ENCODE data around the gene SET.
"Not testable (repeated sequence)": the region's sequence is repeated elsewhere in the genome, so short reads cannot be mapped to it uniquely, and the experiment has no call there.

Gene SET, protein sequence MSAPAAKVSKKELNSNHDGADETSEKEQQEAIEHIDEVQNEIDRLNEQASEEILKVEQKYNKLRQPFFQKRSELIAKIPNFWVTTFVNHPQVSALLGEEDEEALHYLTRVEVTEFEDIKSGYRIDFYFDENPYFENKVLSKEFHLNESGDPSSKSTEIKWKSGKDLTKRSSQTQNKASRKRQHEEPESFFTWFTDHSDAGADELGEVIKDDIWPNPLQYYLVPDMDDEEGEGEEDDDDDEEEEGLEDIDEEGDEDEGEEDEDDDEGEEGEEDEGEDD

DNA sequence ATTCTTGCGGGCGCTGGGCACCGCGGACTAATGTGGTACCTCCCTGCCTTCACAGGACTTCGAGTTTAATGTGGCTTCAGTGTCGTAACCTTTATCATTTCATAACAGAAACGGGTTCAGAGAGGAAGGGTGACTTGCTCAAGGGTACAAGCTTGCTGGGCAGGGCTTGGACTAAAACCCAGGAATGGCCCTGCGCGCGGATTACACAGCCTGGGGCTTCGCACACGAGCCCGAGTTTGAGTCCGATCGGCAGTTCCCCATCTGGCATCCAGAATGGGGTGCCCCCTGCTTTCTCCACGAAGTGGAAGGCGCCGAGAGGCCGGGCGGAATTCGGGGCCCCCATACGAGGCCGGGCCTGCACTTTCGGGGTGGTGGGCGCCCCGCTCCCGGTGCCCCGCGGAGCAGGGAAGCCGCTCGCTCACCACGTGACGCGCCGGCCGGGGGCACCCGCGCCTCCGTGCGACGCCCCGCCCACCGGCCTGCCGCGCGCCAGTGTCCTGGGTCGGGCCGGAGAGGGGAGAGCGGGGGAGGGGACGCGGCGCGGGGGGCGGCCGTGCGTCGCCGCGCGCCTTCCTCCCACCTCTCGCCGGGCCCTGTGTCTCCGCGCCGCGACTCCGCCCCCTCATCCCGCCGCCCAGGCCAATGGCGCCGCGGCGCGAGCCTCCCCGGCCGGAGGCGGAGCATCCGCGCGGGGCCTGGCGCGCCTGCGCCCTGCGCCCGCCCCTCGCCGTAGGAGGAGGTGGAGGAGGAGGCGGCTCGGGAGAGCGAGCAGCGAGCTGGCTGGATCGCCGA lies at the start of gene SET:
TSS of gene SET (plus strand) at position 722 of the 792 bp plus-strand sequence. CDS start 361 bp downstream, outside the sequence.
- DNase-seq, result peak; percentile 93 to 95

DNA sequence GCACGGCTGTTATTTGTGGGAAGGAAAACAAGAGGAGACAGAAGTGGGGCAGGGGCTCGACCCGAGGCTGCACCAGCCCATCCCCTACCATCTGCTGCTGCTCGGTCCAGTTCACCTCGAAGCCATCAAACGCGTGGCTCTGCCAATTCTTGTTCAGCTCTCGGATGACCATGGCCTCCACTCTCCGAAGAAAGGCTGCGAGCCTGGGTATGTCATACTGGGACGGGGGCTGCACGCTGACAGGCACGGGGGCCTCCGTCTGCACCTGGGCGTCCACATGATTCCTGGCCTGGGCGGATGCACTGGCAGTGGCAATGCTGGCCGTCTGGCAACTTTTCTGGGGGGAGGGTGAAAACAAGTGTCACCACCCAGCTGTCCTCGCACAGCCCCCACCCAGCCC lies 48.4 kb upstream of the SET start:
- no peak for DNase-seq

DNA sequence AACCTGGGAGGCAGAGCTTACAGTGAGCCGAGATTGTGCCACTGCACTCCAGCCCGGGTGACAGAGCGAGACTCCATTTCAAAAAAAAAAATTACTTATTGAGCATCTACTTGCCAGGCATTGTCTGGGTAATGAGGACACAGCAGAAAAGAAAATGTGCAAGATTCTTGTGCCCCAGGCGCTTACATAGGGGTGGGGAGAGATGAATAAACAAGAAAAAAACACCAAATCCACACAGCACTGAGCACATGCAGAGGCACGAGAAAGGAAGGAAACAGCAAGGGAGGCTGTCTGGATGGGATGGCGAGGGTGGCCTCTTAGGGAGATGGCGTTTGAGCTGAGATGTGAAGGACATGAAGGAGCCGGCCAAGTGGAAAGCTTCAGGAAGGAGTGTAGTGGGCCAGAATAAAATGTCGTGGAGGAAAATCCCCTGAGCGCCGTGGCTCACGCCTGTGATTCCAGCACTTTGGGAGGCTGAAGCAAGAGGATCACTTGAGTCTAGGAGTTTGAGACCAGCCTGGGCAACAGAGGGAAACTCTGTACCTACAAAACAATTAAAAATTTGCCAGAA lies 46.3 kb upstream of the SET start:
- DNase-seq, result no peak

DNA sequence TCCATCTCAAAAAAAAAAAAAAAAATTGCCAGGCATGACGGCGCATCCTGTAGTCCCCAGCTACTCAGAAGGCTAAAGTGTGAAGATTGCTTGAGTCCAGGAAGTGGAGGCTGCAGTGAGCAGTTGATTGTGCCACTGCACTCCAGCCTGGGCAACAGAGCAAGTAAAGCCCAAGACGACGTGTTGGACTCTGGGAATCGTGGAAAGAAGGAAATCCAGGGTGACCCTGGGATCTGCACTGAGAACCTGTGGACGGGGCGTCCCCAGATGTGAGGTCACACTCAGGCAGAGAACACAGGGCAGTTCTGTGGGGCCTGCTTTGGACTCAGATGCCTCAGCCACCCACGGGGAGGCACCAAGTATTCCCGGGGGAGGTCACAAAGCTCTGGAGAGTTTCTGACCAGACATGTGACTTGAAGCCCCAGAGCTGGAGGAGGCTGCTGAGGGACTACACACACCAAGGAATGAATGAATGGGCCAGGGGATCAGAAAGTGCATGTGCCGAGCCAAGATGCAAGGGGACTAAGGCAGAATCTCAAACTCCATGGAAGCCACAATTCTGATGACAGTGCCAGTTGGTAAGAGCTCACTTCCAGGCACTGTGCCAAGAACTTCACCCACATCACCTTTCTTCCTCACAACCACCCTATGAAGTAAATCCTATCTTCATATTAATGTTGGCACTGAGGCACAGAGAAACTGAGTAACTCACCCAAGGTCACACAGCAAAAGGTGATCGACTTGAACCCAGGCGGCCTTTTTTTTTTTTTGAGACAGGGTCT lies 45.3 kb upstream of the SET start:
- no peak for DNase-seq

DNA sequence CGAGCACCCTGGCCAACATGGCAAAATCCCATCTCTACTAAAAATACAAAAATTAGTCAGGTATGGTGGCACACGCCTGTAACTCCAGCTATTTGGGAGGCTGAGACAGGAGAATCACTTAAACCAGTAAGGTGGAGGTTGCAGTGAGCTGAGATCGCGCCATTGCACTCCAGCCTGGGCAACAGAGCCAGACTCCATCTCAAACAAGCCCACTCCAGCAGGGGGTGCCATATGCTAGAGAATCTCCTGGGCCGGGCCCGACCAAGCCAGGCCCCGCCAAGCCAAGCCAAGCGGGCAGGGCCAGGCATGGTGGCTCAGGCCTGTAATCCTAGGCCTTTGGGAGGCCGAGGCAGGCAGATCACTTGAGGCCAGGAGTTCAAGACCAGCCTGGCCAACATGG lies 40.8 kb upstream of the SET start:
- DNase-seq, result peak; percentile 63 to 78

DNA sequence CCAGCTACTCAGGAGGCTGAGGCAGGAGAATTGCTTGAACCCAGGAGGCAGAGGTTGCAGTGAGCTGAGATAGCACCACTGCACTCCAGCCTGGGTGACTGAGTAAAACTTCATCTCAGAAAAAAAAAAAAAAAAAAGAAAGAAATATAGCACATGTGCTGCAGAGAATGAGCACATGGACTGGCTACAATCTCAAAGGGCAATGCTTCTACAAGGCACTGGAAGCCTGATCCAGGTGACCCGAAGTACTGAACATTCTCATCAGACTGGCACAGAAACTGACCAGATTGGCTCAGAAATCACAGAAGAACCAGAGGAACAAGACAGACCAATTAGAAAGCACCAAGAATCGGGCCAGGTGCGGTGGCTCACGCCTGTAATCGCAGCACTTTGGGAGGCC lies 37.2 kb upstream of the SET start:
- no peak for DNase-seq

DNA sequence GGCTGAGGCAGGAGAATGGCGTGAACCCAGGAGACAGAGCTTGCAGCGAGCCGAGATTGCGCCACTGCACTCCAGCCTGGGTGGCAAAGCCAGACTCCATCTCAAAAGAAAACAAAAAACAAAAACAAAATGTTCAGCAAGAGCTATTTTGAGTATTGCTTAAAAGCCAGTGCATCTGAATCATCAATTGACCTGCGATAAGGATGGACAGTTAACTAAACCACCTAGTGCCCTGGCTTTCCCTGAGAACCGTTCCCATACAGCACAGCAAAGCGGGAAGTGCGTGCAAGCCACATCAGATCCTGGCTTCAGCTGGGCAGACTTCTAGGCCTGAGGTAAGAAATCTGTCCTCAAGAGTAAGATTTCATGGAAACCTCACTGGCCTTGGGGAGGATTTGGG lies 35.1 kb upstream of the SET start:
- no peak for DNase-seq

DNA sequence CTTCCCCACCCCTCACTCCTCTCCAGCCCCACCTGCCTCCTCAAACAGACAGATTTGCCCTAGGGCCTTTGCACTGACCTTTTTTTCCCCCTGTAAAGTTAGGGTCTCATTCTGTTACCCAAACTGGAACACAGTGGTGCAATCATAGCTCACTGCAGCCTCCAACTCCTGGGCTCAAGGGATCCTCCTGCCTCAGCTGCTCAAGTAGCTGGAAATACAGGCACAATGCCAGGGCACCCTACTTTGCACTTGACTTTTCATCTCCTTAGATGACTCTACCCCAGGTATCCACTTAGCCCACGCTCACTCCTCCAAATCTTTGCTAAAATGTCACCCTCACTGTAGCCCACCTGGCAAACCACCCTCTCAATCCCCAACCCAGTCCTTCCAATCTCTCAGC lies 34.5 kb upstream of the SET start:
- DNase-seq, result no peak

DNA sequence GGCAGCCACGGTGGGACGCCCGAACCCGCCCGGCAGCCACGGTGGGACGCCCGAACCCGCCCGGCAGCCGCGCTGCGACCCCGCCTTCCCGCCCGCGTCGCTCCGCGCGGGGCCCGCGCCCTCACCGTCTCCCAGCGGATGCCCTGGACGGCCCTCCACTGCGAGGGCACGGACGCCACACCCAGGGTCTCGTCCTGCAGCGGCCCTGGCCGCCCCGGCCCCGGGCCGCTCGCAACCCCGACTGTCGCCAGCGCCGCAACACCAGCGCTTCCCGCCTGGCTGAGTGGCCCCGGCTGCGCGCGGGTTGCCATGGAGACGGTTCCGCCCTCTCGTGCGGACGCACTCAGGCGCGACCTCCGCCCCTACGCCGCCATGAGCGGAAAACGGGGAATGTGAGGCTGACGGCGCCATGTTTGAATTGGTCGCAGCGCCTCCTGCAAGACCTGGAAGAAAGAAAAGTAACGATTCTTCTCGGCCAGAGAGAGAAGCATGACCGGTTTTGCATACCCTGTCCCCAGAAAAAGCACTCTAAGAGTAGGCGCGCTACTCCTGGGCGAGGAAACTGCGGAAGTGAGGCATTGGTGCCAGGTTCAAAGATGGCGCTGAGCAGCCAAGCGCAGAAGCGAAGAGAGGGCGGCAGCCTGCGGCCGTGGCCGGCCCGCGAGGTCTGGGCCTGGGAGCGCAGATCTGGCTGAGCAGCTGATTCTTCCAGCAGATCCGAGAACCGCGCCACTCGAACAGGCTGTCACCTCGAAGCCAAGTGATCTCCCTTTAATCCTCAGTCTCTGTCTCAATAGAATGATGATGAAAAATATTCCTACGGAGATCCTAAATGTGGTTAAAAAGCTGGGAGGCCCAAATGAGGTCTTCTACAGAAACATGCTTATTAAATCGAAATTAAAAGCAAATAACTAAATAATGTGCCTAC lies 32.3 kb upstream of the SET start, which contains the start of gene DYNC2I2:
TSS of gene DYNC2I2 (minus strand) at position 432 of the 928 bp plus-strand sequence. CDS start at position 311, 121 bp downstream.
- DNase-seq, result peak; percentile 93 to 96

DNA sequence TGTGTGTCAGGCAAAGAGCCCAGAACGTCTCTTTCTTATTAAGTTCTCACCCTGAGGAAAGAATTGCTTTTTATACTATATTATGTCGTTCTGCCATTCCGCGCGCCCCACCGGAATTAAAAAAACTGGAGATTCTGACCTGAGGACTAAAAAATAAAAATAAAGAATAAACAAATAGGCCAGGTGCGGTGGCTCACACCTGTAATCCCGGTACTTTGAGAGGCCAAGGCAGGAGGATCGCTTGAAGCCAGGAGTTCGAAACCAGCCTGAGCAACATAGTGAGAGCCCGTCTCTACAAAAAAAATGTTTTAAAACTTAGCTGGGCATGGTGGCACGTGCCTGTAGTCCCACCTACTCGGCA lies 31.7 kb upstream of the SET start:
- DNase-seq, result no peak

DNA sequence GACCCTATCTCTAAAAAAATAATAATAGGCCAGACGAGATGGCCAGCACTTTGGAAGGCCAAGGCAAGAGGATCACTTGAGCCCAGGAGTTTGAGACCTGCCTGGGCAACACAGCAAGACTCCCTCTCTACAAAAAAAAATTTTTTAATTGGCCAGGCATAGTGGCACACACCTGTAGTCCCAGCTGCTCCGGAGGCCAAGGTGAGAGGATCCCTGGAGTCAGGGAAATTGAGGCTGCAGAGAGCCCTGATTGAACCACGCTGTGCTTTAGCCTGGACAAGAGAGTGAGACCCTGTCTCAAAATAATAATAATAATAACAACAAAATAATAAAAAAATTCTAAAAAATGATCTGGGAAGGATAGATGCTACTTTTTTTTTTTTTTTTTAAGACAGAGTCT lies 31.2 kb upstream of the SET start:
- DNase-seq, result no peak

DNA sequence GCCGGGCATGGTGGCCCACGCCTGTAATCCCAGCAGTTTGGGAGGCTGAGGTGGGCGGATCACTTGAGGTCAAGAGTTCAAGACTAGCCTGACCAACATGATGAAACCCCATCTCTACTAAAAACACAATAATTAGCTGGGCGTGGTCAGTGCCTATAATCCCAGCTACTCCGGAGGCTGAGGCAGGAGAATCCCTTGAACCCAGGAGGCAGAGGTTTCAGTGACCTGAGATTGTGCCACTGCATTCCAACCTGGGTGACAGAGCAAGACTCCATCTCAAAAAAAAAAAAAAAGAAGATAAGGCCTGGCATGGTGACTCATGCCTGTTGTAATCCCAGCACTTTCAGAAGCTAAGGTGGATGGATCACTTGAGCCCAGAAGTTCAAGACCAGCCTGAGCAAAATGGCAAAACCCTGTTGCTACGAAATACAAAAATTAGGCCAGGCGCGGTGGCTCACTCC lies 22.5 kb upstream of the SET start:
- not testable (repeated sequence) for DNase-seq

DNA sequence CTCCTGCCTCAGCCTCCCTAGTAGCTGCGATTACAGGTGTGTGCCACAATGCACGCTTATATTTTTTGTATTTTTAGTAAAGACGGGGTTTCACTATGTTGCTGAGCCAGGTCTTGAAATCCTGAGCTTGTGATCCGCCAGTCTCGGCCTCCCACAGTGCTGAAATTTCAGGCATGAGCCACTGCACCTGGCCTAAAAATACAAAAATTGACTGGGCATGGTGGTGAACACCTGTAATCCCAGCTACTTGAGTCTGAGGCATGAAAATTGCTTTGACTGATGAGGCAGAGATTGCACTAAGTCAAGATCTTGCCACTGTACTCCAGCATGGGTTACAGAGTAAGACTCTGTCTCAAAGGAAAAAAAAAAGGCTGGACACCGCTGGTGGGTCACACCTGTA lies 19.2 kb upstream of the SET start:
- no peak for DNase-seq

DNA sequence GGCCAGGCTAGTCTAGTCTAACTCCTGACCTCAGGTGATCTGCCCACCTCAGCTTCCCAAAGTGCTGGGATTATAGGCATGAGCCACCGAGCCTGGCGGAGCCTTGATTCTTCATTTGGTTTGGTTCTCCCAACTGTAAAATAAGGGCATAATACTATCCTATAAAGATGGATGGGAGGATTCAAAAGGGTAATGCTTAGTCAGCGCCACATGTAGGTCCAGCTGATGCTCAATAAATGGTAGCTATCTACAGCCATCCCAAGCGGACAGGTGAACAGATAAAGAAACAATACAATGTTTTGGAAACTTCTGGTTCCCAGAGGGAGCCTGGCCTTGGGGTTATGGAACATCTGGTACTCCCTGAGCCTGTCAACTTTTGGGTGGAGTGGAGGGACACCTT lies 13.6 kb upstream of the SET start:
- DNase-seq, result no peak

DNA sequence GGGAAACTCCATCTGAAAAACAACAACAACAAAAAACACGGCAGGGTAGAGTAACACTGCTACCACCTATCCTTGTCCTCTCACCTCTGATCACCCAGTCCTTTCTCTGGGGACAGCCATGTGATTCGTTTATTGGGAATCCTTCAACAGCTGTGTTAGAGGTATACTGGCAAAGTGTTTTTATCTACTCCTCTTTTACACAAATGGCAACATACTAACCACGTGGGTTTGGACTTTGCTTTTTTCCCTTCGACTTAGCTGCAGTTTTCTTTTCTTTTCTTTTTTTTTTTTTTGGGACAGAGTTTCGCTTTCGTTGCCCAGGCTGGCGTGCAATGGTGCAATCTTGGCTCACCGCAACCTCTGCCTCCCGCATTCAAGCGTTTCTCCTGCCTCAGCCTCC lies 11.2 kb upstream of the SET start:
- DNase-seq, result no peak

DNA sequence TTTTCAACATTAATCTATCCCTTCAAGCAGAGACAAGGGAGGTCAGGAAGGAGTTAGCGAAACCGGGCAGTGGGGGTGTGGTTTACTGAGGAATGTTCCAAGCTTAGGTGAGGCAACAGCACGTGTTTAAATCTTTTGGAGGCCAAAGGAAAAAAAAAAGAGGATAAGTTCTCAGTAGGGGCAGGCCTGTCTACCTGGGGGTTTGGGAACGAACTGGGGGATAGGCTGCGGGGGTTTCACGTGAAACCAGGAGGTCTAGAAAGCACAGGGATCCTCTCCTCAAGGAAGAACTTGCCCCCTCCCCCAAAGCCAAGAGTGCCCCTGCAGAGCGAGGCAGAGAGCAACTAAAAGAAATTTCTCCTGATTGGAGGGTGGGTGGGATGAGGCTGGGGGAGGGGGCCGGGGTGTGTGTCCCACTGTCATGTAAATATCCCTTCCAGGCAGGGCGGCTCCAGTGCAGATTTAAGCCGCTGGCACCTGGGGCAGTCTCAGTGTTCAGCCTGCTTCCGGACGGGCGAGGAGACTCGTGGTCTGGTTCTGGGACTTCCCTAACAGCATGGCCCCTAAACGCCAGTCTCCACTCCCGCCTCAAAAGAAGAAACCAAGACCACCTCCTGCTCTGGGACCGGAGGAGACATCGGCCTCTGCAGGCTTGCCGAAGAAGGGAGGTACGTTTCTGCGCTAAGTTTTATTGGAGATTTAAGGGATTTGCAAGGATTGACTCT lies 5.5 kb upstream of the SET start:
- DNase-seq, result peak; percentile 42 to 43

DNA sequence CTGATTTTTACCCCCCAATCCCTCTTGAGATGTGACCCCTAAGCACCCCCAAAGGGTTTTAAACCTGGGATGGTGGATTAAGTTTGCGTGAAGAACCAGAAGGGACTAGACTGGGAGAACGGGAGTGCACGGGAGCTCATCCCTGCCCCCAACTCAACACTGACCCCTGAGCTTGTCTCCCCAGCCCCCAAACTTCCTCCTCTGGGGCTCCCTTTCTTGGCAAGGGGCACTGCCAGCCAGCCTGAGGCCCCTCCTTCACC lies 5.0 kb upstream of the SET start:
- DNase-seq, result no peak

DNA sequence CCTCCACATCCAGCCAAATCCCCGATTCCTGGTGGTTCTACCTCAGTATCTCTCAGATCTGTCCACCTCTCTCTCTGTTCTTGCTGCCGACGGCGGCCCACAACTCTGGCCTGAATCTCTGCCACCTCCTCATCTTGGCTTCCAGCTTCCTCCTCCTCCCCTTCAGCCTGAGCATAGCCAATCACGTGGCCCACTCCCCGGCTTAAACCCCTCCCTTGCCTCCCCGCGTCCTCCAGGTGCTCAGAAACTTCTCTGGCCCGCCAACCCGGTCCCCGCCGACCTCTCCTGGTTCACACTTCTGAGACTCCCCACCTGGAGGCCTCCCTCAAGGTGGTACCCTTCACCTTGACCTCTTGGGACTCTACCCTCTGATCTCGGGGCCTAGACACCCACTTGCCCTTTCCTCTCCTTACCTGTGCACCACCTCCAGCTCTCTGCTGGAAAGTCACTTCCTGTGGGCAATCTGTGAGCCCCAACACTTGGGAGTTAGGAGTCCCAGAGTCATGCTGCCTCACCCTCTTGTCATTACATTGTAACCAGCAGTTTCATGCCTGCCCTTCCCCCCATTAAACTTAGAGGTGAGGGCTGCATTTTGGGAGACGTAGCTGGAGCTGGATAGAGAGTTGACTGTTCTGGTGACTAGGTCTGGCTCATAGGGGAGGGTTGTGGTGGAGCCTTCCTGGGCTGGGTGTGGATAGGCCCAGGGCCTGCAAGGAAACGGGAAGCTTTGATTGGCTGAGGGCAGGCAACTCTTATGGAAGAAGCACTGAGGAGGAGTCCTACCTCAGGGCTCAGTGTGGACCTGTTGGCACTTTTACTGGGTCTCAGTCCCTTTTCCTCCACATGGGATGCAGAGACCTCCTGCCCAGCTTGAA lies 4.5 kb upstream of the SET start:
- peak; percentile 77 to 82 for DNase-seq

DNA sequence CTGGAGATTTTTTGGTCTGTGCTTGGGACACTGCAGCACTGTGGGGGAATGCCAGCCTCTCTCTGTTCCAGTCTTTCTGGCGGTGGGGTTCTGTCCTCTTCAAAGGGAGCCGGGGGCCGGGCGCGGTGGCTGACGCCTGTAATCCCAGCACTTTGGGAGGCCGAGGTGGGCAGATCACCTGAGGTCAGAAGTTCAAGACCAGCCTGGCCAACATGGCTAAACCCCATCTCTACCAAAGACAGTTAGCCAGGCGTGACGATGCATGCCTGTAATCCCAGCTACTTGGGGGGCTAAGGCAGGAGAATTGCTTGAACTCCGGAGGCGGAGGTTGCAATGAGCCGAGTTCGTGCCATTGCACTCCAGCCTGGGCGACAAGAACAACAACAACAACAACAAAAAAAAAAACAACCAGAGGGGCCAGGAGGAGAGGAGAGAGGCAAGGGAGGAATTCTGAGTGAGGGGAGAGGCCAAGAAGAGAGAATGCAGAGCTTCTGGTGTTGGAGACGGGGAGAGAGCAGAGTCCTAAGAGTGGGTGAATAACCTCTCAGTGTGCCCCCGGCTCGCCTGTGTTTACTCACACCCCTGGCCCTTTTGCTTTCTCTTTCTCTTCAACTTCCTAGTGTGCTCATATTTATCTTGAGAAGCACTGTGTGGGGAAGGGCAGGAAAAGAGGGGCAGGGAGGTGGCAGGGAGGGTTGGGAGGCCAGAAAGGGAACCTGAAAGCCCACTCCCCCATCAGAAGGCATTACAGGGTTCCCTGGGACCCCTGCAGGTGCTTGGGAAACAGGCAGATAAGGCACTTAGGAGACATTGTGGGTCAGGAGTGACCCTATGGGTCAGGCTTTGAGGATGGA lies 3.2 kb upstream of the SET start:
- peak in 1 of 2 donors; percentile 61 for DNase-seq

DNA sequence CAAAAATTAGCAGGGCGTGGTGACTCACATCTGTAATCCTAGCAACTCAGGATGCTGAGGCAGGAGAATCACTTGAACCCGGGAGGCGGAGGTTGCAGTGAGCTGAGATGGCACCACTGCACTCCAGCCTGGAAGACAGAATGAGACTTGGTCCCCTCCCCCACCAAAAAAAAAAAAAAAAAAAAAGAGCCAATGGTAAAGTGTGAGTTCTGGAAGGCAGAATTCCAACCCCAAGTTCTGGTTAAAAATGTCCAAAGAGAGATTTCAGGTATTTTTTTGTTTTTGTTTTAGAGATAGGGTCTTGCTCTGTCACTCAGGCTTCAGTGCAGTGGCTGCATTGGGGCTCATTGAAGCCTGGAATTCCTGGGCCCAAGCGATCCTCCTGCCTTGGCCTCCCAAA lies 1.6 kb upstream of the SET start:
- no peak for DNase-seq
